ENCODE results near the gene G6PD. TPM values are rescaled to one million over a fixed set of nuclear protein-coding genes. Genes with fewer than 3 reads are reported as not detected.
A peak's percentile ranks its signal among the peaks of the same experiment; 100 is the strongest.
"Not testable (repeated sequence)": the region's sequence is repeated elsewhere in the genome, so short reads cannot be mapped to it uniquely, and the experiment has no call there.

Gene G6PD
- 4.8 TPM for polyA plus RNA-seq

DNA sequence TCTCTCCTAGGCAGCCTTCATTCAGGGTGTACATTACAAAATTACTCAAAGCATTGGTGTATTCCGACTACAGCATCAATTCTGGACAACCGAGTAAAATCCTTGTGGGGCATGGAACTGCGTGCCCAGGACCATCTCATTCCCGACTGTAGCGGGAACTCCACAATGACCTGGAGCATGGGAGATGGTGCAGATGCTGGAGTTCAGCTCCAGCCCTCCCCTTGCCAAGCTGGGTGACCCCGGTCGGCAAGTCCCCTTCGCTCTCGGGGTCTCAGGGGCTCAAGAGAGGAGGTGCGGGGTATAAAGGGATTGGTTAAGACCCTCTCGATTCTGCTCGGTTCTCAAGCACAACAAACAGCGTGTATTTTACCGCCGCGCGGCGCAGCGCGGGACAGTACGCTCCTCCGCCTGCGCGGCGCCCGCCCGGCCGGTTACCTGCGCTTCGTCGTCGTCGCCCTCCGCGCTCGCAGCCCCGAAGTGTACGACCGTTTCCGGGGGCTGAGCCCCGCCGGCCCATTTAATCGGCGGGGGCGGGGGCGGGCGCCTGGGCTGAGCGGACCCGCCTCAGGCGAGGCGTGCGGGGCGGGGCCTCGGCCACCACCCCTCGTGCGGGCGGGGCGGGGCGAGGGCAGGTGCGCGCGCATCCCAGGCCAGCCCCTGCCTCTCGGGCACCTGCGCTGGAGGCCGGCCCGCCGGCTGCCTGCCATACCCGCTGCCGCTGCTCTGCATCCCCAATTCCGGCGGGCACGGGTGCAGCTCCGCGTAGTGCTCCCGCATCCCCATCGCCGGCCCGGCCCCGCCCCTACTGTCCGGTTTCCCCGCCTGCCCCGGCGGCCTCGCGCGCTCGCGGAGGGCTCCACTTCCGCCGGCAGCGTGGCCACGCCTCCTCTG lies at the start of gene G6PD:
Gene G6PD (minus strand): TSS at position 493 of the 891 bp plus-strand sequence. CDS start 691 bp downstream, outside the sequence.
- peak within 1 kb of the TSS; percentile 66 to 98 (median 96) for H3K27ac Mint-ChIP-seq
- peak within 1 kb of the TSS; percentile 83 to 91 (median 89) for H3K4me3 Mint-ChIP-seq
- H3K27me3 Mint-ChIP-seq: no peaks in the 10 kb centered on the region
- peaks cover 14 to 25% (median 16%) of the 10 kb centered on the region in 3 donors for H3K4me1 Mint-ChIP-seq
- H3K36me3 Mint-ChIP-seq: no peaks in the 10 kb centered on the region
- no peaks in the 10 kb centered on the region for H3K9me3 Mint-ChIP-seq

DNA sequence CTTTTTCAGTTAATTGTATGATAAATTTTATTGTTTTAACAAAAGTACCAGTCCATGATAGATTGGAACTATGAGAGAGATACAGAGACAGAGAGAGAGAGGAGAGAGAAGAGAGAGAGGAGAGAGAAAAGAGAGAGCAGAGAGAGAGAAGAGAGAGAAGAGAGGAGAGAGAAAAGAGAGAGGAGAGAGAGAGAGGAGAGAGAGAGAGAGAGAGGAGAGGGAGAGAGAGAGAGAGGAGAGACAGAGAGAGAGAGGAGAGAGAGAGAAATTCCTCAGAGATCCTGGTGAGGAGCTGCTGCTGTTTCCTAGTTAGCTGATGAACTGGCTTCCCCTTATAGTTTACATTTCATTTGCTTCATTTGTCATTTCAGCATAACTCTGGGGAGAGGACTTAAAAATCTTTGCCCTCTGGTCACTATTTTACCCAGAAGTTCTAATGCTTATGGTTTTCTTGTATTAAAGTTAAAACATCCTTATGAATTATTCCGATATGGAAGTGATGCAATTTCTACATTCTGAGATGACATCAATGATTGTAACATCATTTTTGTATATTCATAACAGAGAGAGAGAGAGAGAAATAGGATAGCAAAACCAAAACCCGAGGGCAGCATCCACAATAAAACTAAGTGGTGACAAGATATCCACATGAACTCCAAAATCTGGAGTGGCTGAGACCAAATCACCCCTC lies 49.1 kb upstream of the G6PD start:
- H3K36me3 Mint-ChIP-seq: peaks cover 5% of the 10 kb centered on the region
- H3K27ac Mint-ChIP-seq: no peak overlapping the region
- no peak overlapping the region for H3K4me3 Mint-ChIP-seq
- peaks cover 1 to 12% (median 5%) of the 10 kb centered on the region in 3 donors for H3K9me3 Mint-ChIP-seq
- H3K4me1 Mint-ChIP-seq: peaks cover 0 to 3% (median 0%) of the 10 kb centered on the region in 3 donors
- peaks cover 9% of the 10 kb centered on the region for H3K27me3 Mint-ChIP-seq

DNA sequence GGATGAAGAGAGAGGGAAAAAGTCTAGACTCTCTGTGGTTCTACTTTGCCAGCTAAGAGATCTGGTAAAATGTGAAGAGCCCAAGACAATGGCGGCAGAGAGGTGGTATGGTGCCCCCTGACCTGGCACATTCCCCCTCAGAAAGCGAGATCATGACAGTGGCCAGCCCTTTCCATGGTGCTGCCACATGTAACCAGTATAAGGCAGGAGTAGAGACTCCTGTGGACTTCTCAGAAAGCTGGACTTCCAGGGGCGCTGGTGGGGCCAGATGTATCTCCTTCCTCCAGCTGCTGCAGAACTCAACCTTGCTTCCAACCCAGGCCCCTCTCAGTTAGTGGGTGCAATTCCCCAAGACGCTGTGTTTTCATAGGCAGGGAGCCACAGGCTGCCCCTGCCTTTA lies 47.8 kb upstream of the G6PD start:
- Mint-ChIP-seq H3K4me3 (no peak overlapping the region), H3K9me3 (peaks cover 1 to 12% (median 5%) of the 10 kb centered on the region in 3 donors), H3K27me3 (peaks cover 9% of the 10 kb centered on the region), H3K27ac (peak overlapping the region in 1 of 3 donors; percentile 46), H3K4me1 (peaks cover 0 to 3% (median 0%) of the 10 kb centered on the region in 3 donors), H3K36me3 (peaks cover 3% of the 10 kb centered on the region)

DNA sequence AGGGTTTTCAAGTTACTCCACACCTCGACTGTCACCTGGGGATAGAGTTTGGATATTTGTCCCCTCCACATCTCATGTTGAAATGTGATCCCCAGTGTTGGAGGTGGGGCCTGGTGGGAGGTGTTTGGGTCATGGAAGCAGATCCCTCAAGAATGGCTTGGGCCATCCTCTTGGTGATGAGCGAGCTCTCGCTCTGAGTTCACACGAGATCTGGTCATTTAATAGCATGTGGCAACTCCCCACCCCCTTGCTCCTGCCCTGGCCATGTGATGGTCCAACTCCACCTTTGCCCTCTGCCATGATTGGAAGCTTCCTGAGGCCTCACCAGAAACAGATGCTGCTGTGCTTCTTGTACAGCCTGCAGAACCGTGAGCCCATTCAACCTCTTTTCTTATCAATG lies 46.6 kb upstream of the G6PD start:
- H3K27me3 Mint-ChIP-seq: peaks cover 9% of the 10 kb centered on the region
- H3K9me3 Mint-ChIP-seq: peaks cover 1 to 12% (median 5%) of the 10 kb centered on the region in 3 donors
- H3K36me3 Mint-ChIP-seq: peaks cover 3% of the 10 kb centered on the region
- peaks cover 0 to 3% (median 0%) of the 10 kb centered on the region in 3 donors for H3K4me1 Mint-ChIP-seq
- peak overlapping the region in 1 of 4 donors; percentile 52 for H3K4me3 Mint-ChIP-seq
- H3K27ac Mint-ChIP-seq: no peak overlapping the region

DNA sequence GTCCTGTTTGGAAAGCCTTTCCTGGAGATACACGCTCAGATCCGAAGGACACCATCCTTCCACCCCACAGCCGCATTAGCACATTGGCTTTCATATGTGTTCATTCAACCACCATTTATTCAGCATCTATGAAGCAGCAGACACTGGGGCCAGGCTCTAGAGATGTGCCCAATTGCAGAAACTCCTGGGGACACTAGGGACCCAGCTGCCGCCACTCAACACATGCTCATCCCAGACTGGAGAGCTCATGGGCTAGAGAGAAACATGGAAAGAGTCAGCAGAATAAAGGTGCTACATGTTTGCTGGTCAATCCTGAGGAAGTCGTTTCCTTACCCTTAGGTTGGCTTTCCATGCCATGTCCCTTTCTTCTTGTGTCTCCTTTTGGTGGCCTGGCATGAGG lies 45.9 kb upstream of the G6PD start:
- Mint-ChIP-seq H3K36me3 (peaks cover 3% of the 10 kb centered on the region), H3K27me3 (peaks cover 9% of the 10 kb centered on the region), H3K9me3 (peaks cover 1 to 8% (median 3%) of the 10 kb centered on the region in 3 donors), H3K27ac (no peak overlapping the region), H3K4me1 (peaks cover 0 to 3% (median 0%) of the 10 kb centered on the region in 3 donors), H3K4me3 (no peak overlapping the region)

DNA sequence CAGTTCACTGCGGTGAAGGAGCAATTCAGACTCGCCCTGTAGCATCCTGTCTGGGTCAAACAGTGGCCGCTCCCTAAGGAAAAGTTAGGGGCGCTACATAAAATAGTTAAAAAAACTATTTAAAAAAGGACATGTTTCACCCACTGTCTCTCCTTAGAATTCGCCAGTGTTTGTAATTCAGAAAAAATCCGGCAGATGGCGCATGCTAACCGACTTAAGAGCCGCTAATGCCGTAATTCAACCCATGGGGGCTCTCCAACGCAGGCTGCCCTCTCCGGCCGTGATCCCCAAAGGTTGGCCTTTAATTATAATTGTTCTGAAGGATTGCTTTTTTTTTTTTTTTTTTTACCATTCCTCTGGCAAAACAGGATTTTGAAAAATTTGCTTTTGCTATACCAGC lies 43.8 kb upstream of the G6PD start:
- H3K4me3 Mint-ChIP-seq, H3K36me3 Mint-ChIP-seq, H3K27ac Mint-ChIP-seq, H3K9me3 Mint-ChIP-seq, H3K27me3 Mint-ChIP-seq, H3K4me1 Mint-ChIP-seq: not testable (repeated sequence)

DNA sequence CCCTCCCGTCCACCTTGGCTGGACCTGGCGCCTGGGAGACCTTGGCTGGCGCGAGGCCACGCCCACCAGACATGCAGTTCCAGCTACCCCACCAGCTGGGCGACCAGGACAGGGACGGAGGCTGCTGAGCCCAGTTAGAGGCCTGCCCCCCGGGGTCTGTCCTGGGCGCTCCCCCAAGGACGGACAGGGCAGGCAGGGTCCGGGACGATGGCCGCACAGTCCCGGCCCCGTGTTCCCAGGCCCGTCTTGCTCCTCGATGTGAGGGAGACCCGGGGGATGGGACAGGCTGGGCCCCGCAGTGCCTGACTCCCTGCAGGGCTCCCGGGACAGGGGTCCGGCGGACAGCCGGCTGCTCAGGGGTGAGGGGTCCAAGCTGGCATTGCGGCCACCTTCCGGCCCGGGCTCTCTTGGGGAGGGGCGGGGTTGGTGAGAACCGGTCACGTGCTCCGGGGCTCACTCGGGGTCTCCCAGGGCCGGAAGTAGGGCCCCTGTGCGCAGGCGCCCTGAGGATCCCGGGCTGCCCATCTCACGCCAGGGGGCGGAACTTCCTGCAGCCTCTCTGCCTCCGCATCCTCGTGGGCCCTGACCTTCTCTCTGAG lies 38.0 kb upstream of the G6PD start, which contains the start of gene CTAG1A:
Gene CTAG1A (plus strand): TSS at position 549 of the 599 bp plus-strand sequence. CDS start 74 bp downstream, outside the sequence.
- not testable (repeated sequence) for H3K27ac Mint-ChIP-seq, H3K27me3 Mint-ChIP-seq, H3K9me3 Mint-ChIP-seq, H3K36me3 Mint-ChIP-seq, H3K4me1 Mint-ChIP-seq, H3K4me3 Mint-ChIP-seq

DNA sequence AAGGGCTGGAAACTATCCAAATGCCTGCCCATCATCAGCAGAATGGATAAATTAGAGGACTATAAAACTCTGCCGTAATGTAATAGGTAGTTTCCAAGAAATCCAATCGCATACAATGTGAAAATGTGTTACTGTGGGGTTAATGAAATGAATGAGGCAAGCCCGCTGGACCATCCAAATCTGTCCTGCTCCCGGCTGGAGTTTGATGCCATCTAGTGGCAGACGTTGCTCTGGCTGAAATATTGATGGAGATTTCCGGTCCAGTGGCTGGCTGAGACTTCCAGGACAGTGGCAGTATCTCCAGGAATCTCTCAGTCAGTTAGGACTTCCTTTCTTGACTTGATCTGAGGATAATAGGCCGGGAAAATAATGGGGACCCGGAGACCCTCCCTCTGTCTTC lies 36.3 kb upstream of the G6PD start:
- H3K9me3 Mint-ChIP-seq: not testable (repeated sequence)

DNA sequence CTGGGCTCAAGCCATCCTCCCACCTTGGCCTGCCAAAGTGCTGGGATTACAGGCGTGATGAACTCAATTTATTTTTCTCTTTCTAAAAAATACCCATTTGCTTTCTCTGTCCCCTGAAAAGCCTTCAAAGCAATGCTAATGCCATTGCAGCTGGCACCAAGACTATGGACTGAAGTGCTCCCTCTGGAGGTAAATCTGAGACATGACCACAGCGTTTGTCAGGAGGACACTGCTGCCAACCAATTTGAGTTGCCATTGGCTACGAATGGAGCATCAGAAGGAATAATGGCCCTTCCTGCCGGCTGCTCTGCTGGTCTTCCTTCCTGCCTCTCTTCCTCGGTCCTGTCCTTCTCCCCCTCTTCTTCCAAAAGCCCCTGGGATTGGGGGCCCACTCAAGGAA lies 28.4 kb upstream of the G6PD start:
- H3K36me3 Mint-ChIP-seq, H3K9me3 Mint-ChIP-seq, H3K27me3 Mint-ChIP-seq, H3K4me1 Mint-ChIP-seq, H3K27ac Mint-ChIP-seq, H3K4me3 Mint-ChIP-seq: not testable (repeated sequence)

More for the DNA sequence above, 36.3 kb upstream of the G6PD start:
- not testable (repeated sequence) for H3K27me3 Mint-ChIP-seq, H3K36me3 Mint-ChIP-seq, H3K4me3 Mint-ChIP-seq, H3K27ac Mint-ChIP-seq, H3K4me1 Mint-ChIP-seq

DNA sequence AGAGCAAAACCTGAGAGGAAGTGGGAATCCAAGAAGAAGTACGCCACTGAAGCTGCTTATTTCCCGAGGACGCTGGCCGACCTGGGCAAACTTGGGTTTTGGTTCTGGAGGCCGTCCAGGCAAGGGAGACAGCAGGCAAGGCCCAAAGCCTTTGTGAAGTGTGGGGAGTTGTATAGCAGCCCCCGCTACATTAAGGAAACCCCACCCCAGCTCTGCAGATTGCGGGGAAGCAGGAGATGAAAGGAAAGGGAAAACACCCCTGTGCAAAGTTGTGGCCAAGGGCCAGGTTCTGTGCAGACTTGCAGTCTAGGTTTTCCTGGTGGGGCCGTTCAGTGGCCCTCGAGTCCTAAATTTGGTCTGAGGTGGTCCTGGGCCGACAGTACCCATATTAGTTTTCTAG lies 26.4 kb upstream of the G6PD start:
- not testable (repeated sequence) for H3K9me3 Mint-ChIP-seq, H3K27ac Mint-ChIP-seq, H3K36me3 Mint-ChIP-seq, H3K4me1 Mint-ChIP-seq, H3K4me3 Mint-ChIP-seq, H3K27me3 Mint-ChIP-seq

DNA sequence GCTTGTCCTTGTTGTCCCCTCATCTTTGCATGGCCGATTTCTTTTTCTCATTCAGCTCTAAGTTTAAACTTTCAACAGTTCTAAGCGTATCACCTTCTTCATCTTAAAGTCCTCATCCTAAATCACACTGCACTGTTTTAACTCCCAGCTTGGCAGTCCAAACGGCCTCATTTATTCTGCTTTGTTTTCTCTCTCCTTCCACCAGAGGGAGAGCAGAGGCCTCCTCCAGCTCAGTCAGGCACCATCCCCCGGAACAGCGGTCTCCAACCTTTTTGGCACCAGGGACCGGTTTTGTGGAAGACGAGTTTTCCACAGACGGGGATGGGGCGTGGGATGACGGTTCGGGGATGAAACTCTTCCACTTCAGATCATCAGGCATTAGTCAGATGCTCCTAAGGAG lies 23.7 kb upstream of the G6PD start:
- not testable (repeated sequence) for H3K27ac Mint-ChIP-seq

DNA sequence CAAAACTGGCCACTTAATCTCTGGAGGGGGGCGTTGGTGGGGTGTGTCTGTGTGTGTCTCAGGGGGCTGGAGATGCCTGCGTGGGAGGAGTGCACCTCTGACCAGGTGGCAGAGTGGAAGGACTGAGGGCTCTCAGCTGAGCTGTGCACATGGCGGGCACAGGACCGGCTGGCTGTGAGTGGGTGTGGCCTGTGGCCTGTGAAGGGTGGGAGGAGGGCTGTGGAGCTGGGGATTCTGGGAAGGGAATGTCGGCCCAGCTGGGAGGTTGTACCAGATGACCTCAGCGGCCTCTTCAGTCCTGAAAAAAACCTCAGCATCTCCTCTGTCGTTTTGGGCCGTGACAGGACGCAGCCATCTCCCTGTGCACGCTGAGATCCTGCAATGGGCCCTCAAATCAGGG lies 15.6 kb upstream of the G6PD start:
- not testable (repeated sequence) for H3K9me3 Mint-ChIP-seq, H3K36me3 Mint-ChIP-seq, H3K27me3 Mint-ChIP-seq, H3K27ac Mint-ChIP-seq, H3K4me1 Mint-ChIP-seq, H3K4me3 Mint-ChIP-seq

More for the DNA sequence above, 23.7 kb upstream of the G6PD start:
- not testable (repeated sequence) for H3K4me1 Mint-ChIP-seq, H3K4me3 Mint-ChIP-seq, H3K9me3 Mint-ChIP-seq, H3K27me3 Mint-ChIP-seq, H3K36me3 Mint-ChIP-seq

DNA sequence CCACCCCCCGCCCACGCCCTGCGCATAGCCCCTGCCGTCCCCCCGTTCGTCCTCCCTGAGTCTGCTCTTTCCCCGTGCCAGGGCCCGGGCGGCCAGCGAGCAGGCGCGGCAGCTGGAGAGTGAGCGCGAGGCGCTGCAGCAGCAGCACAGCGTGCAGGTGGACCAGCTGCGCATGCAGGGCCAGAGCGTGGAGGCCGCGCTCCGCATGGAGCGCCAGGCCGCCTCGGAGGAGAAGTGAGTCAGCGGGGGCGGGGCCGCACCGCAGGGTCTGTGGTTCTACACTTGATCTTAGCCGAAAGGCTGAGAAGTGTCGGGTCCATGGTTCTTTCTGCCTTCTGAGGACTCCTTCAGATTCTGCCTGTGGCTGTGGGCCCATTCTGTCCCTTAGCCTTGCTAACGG lies 13.7 kb upstream of the G6PD start:
- not testable (repeated sequence) for H3K9me3 Mint-ChIP-seq, H3K27ac Mint-ChIP-seq, H3K4me1 Mint-ChIP-seq, H3K27me3 Mint-ChIP-seq, H3K4me3 Mint-ChIP-seq, H3K36me3 Mint-ChIP-seq

DNA sequence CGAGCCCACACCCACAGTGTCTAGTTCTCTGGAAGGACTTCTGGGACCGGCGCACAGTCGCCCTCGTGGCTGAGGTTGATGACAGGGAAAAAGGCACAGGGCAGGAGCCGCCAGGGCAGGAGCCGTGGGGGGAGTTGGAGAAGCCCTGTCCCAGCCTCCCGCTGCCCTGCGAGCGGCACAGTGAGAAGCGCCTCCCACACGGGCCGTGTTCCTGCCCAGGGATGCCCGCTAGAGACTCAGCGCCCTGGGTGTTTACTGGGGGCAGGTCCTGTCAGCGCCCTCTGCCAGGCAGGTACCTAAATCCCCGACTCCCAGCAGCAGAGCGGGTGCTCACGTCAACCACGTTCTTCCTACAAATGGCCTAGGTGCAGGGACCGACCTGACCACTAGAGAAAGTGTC lies 12.2 kb upstream of the G6PD start:
- H3K4me1 Mint-ChIP-seq, H3K9me3 Mint-ChIP-seq, H3K27ac Mint-ChIP-seq, H3K27me3 Mint-ChIP-seq, H3K36me3 Mint-ChIP-seq, H3K4me3 Mint-ChIP-seq: not testable (repeated sequence)

DNA sequence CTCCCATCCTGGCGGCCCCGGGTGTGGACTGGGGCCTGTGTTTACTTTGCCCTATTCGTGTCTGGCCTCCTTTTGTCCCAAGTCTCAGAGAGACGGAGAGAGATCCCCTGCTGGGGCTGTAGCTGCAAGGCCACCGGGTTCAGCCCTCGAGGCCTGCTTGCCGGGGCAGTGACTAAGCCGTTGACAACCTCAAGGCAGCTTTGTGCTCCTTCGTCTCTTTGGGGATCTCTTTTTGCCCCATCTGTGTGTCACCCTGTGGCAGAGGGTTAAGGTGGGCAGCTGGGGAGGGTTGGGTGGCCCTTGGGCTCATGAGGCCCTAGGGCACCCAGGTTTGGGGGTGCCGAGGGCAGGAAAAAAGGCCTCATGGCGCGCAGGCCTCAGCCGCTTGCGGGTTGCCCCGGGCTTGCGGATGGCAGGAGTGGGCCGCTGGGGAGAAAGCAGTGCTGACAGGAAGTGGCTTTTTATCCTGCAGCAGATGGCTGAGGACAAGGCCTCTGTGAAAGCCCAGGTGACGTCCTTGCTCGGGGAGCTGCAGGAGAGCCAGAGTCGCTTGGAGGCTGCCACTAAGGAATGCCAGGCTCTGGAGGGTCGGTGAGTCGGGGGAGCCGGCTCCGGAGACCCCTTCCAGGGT lies 11.5 kb upstream of the G6PD start:
- H3K4me3 Mint-ChIP-seq, H3K36me3 Mint-ChIP-seq, H3K27me3 Mint-ChIP-seq, H3K4me1 Mint-ChIP-seq, H3K27ac Mint-ChIP-seq, H3K9me3 Mint-ChIP-seq: not testable (repeated sequence)
